BE2C (cell line): ENCODE results near the gene SEC62.

Source experiments
- DNase-seq: peaks from one replicate; pipeline ENCODE4 v3.0.0-alpha.2; 2020
- H3K27me3 ChIP-seq: fragments of 250-450 bp; sonication (Bioruptor Pico); 2 replicates; pipeline ENCODE4 v1.5.1; 2020; ENCODE audit warnings: mild to moderate bottlenecking
- H3K36me3 ChIP-seq: fragments of 250-450 bp; sonication (Bioruptor Pico); 2 replicates; pipeline ENCODE4 v1.5.1; 2020; ENCODE audit warnings: mild to moderate bottlenecking
- H3K4me1 ChIP-seq: fragments of 250-450 bp; sonication (Bioruptor Pico); 2 replicates; pipeline ENCODE4 v1.5.1; 2020
- H3K4me3 ChIP-seq: 2 replicates; pipeline ENCODE4 v1.5.1; 2011; ENCODE audit warnings: low read depth, low read length
- H3K9me3 ChIP-seq: fragments of 250-450 bp; sonication (Bioruptor Pico); 2 replicates; pipeline ENCODE4 v1.5.1; 2020
- TF ChIP-seq, protein P1 (sequence below): IDR thresholded peaks from 2 replicates; pipeline ENCODE4 v1.5.1; 2012; ENCODE audit warnings: mild to moderate bottlenecking, low read depth, low read length

Gene SEC62

DNA sequence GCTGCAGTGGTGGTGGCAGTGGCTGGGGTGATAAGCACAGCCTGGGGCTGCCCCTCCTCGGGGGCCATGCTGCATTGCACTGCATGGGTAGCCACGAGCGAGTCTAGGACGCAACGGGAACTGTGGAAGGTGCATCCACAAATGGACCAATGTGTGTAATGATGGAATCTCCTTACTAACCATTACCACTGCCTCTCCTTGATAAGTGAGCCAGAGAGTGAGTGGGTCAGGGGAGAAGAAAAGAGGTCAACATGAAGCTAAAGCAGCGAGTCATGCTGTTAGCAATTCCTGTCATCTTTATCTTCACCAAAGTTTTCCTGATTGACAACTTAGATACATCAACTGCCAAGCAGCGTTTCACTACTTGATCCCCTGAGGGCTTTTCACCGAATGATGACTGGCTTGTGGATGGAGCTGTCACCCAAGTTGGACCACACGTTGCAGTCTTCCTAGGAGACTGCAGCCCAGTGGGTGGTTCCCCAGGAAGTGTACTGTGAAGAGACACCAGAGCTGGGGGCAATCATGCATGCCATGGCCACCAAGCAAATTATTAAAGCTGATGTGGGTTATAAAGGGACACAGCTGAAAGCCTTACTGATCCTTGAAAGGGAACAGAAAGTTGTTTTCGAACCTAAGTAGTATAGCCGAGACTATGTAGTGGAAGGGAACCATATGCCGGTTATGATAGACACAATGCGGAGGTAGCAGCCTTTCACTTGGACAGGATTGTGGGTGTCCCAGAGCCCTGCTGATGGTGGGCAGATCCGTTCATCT is 34.7 kb upstream of the SEC62 start:
- H3K4me3 ChIP-seq: no peak overlapping the region
- no peaks in the 10 kb centered on the region for H3K36me3 ChIP-seq
- no peaks in the 10 kb centered on the region for H3K9me3 ChIP-seq
- H3K27me3 ChIP-seq: no peaks in the 10 kb centered on the region
- TF ChIP-seq, protein P1, sequence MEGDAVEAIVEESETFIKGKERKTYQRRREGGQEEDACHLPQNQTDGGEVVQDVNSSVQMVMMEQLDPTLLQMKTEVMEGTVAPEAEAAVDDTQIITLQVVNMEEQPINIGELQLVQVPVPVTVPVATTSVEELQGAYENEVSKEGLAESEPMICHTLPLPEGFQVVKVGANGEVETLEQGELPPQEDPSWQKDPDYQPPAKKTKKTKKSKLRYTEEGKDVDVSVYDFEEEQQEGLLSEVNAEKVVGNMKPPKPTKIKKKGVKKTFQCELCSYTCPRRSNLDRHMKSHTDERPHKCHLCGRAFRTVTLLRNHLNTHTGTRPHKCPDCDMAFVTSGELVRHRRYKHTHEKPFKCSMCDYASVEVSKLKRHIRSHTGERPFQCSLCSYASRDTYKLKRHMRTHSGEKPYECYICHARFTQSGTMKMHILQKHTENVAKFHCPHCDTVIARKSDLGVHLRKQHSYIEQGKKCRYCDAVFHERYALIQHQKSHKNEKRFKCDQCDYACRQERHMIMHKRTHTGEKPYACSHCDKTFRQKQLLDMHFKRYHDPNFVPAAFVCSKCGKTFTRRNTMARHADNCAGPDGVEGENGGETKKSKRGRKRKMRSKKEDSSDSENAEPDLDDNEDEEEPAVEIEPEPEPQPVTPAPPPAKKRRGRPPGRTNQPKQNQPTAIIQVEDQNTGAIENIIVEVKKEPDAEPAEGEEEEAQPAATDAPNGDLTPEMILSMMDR: no peak
- no peak for DNase-seq
- peaks cover 4% of the 10 kb centered on the region; the same call in 1 of the 2 replicates for H3K4me1 ChIP-seq

DNA sequence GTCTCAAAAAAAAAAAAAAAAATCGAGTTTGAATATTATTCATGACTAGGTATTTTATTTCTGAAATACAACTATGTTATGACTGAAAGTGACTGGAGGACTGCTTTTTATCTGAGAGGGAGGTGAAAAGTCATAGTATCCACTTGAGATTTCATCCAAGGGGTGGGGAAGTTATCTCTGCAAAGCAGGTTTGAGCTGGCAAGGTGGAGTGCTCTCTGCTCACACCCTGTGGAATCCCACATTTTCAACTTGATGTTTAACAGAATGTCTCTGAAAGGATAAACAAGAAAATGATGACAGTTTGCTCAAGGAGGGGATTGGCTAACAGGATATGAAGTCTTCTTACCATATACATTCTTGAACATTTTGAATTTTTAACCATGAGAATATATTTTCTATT is 27.3 kb upstream of the SEC62 start:
- no peak for DNase-seq
- no peaks in the 10 kb centered on the region for H3K4me1 ChIP-seq
- TF ChIP-seq, protein P1: no peak

DNA sequence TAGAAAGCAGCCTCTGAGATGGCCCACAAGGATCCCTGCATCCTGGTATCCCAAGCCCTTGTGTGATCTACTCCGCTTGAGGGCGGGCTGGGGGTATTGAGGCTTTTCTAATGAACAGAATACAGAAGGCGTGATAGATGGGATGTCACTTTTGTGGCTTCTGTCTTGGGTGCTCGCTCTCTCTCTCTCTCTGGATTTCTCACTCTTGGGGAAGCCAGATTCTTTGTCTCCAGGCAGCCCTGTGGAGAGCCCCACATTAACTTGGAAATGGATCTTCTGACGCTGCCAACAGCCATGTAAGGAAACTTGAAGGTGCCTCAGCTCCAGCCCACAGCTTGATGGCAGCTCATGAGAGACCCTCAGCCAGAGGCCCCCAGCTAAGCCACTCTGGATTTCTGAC is 26.9 kb upstream of the SEC62 start:
- Histone ChIP-seq H3K36me3 (no peaks in the 10 kb centered on the region), H3K4me3 (no peak overlapping the region), H3K27me3 (no peaks in the 10 kb centered on the region), H3K4me1 (no peaks in the 10 kb centered on the region), H3K9me3 (no peaks in the 10 kb centered on the region; the same call in 1 of the 2 replicates)
- DNase-seq: no peak
- TF ChIP-seq, protein P1: no peak

More for the DNA sequence above, 27.3 kb upstream of the SEC62 start:
- no peaks in the 10 kb centered on the region for H3K36me3 ChIP-seq
- H3K9me3 ChIP-seq: no peaks in the 10 kb centered on the region; the same call in 1 of the 2 replicates
- H3K27me3 ChIP-seq: no peaks in the 10 kb centered on the region
- no peak overlapping the region for H3K4me3 ChIP-seq

DNA sequence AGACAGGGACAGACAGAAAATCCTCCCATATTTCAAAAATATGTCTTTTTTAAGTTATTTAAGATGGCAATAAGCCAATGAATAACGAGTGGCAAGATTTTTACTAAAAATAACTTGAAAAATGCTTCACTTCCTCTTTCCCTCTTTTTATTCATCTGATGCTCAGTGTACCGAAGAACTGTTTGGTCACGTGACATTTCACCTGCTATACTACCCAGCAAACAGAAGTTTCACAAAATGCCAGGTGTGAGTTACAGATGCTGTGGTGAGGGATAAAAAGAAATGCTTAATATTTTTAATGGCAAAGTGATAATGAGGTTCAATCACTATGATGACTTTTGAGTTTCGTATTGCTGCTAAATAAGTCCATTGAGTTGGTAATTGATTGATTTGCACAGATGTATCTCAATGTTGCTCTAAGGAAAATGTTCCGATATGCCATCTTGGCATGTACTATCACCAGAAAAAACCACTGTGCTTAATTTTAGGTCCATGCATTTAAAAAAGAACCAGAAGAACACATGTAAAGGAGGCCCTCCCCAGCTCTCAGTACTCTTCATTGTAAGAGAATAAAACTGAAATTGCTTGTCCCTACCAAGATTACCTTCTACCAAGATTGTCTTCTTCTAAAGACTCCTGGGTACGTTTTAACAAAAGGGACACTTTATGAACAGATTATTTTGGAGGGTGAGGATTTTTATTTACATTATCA is 26.0 kb upstream of the SEC62 start:
- Histone ChIP-seq H3K9me3 (no peaks in the 10 kb centered on the region; the same call in 1 of the 2 replicates), H3K36me3 (no peaks in the 10 kb centered on the region), H3K4me1 (no peaks in the 10 kb centered on the region), H3K4me3 (no peak overlapping the region), H3K27me3 (no peaks in the 10 kb centered on the region)
- TF ChIP-seq, protein P1: no peak
- no peak for DNase-seq

DNA sequence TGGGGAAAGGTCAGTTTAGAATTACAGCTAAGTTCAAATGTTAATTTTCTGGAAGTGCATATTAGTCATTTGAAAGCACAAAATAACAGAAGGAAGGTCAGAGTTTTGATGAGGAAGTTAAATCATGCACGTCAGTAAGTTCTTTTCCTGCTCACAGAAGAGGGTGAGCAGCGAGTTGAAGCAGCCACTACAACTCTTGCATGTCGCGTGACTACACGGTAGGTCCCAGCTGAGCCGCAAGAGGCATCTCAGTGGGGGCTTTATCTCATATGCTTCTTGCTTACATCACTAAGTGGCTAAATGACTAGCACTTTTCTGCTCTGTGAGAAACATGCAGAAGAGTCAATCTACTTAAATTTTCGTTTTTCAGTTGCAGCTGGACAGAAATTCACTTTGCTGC is 21.3 kb upstream of the SEC62 start:
- Histone ChIP-seq H3K27me3 (no peaks in the 10 kb centered on the region), H3K4me1 (no peaks in the 10 kb centered on the region), H3K36me3 (no peaks in the 10 kb centered on the region), H3K4me3 (no peak overlapping the region), H3K9me3 (no peaks in the 10 kb centered on the region; the same call in 1 of the 2 replicates)
- DNase-seq: no peak
- TF ChIP-seq, protein P1: no peak

DNA sequence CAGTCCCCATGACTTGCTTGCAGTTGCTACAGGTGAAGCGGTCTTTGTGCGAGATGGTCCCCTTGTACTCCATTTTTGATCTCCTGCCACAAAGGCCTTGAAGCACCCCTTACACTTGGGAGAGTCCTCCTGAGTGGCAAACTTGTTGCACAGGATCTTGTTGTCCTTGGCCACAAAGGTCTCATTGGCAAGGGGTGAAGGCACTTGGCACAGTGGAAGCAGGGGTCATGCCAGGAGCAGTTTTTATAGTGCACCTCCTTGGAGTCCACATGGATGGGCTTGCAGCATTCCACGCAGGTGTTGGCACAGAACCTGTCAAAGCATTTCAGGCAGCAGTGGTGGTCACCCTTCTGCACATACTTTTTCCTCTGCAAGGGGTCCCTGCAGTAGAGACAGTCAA is 20.3 kb upstream of the SEC62 start:
- Histone ChIP-seq H3K27me3 (no peaks in the 10 kb centered on the region), H3K9me3 (no peaks in the 10 kb centered on the region), H3K4me3 (no peak overlapping the region), H3K4me1 (no peaks in the 10 kb centered on the region), H3K36me3 (no peaks in the 10 kb centered on the region)
- TF ChIP-seq, protein P1: no peak
- no peak for DNase-seq
